Thyroid gland (tissue), 4 donors: Measurements from ENCODE around the gene CRYBG2. TPM values are rescaled to one million over a fixed set of nuclear protein-coding genes. Genes with fewer than 3 reads are reported as not detected.
"Not testable (repeated sequence)": the region's sequence is repeated elsewhere in the genome, so short reads cannot be mapped to it uniquely, and the experiment has no call there.

ENCODE experiments used
- DNase-seq, 2 donors: peaks; one replicate each; pipeline ENCODE4 v3.0.0-alpha.2; 2019
- H3K27ac ChIP-seq, 3 donors: fragments of 200-600 bp; sonication (generic); 1 replicate in 2 of 3; 2 replicates in 1 of 3; pipeline ENCODE4 v1.5.1; 2016 to 2019; ENCODE audit warnings: mild to moderate bottlenecking in 1 of 3, moderate library complexity in 1 of 3
- H3K27me3 ChIP-seq: fragments of 200-600 bp; sonication (generic); one replicate; pipeline ENCODE4 v1.5.1; 2019
- H3K36me3 ChIP-seq, 2 donors: fragments of 200-600 bp; sonication (generic); one replicate each; pipeline ENCODE4 v1.5.1; 2016 to 2019
- H3K4me1 ChIP-seq, 2 donors: fragments of 200-600 bp; sonication (generic); one replicate each; pipeline ENCODE4 v1.5.1; 2017 to 2019
- H3K4me3 ChIP-seq, 3 donors: fragments of 200-600 bp; sonication (generic); replicated peaks in 1 of 3; 1 replicate in 2 of 3; 2 replicates in 1 of 3; pipeline ENCODE4 v1.5.1; 2016; ENCODE audit warnings: mild to moderate bottlenecking in 1 of 3
- H3K9me3 ChIP-seq: fragments of 200-600 bp; sonication (generic); one replicate; pipeline ENCODE4 v1.5.1; 2017
- POLR2A ChIP-seq, 2 donors: fragments of 450-650 bp; IDR thresholded peaks; one replicate each; pipeline ENCODE4 v1.6.1; 2017; ENCODE audit warnings: antibody characterized with exemption in 2 of 2, mild to moderate bottlenecking in 2 of 2, moderate library complexity in 1 of 2
- WGBS, 2 donors: methylation state at CpG; one replicate each; pipeline ENCODE4 v1.1.5; 2017; 5-methylcytosine and 5-hydroxymethylcytosine counted together
- intact Hi-C: fragments of 100-400 bp; cut with DNase I; formaldehyde crosslinking; loops from one replicate; pipeline ENCODE4 v1.15.1; 2023
- total RNA-seq, 4 donors: library from RNA; depleted of rRNA; stranded (reverse); fragments of >200 nt; gene quantifications; one replicate each; pipeline ENCODE4 v1.2.3, GENCODE V29; 2016
- TF ChIP-seq, protein P1 (sequence below), 6 experiments: fragments of 200-600 bp in 3 of 6; fragments of 450-650 bp in 3 of 6; sonication (generic) in 3 of 6; IDR thresholded peaks; one replicate each; pipeline ENCODE4 v1.5.1; 2016 to 2019; ENCODE audit warnings: antibody characterized with exemption in 6 of 6, mild to moderate bottlenecking in 2 of 6, inconsistent platforms in 1 of 6, moderate library complexity in 1 of 6

The CRYBG2 gene
- total RNA-seq, 4 donors from 2014 or later, result not detected

DNA sequence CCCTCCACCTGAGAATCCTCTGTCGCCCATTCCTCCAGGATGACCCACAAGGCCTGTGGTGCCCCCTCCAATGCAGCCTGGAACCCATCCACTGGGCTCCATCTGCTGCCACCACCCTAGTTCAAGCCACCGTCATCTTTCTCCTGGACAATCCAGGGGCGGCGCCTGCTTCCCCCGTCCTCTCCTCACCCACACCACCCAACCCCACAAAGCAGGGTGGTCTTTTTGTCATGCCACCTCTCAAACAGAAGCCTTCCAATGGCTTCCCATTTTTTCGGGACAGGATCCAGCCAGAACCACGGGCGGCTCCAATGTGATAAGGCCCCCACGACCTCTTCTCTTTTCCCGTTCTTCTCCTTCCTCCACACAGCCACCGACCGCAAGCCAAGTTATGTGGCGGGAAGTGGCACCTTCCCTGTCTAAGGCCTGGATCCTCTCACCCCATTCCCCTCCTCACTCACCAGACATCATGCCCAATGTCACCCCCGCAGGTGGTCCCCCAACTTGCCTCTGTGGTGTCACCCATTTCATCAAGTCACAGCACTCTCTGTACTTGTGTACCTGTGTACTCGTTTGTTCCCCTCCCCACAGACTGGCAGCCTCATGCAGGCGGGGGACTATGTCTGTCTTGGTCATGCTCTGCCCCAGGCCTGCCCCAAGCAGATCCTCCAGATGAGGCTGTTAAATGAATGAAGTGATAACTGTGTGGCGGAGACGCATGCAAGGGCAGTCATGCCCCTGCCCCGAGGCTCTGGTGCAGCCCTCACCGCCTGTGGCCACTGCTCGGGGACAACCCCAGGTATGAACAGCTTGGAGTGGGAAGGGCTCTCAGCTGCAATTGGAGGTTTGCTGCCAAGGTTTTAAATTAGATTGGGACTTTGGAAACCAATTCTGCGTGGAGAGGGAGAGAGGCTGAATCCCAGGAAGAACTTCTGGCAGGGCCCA, 58.5 kb downstream of the CRYBG2 start:
- Histone ChIP-seq H3K27ac (no peak overlapping the region), H3K9me3 (no peaks in the 10 kb centered on the region), H3K27me3 (no peaks in the 10 kb centered on the region), H3K4me3 (no peak overlapping the region), H3K36me3 (no peaks in the 10 kb centered on the region), H3K4me1 (peaks cover 3 to 7% of the 10 kb centered on the region in 2 donors)
- no peak for DNase-seq
- TF ChIP-seq, protein P1, sequence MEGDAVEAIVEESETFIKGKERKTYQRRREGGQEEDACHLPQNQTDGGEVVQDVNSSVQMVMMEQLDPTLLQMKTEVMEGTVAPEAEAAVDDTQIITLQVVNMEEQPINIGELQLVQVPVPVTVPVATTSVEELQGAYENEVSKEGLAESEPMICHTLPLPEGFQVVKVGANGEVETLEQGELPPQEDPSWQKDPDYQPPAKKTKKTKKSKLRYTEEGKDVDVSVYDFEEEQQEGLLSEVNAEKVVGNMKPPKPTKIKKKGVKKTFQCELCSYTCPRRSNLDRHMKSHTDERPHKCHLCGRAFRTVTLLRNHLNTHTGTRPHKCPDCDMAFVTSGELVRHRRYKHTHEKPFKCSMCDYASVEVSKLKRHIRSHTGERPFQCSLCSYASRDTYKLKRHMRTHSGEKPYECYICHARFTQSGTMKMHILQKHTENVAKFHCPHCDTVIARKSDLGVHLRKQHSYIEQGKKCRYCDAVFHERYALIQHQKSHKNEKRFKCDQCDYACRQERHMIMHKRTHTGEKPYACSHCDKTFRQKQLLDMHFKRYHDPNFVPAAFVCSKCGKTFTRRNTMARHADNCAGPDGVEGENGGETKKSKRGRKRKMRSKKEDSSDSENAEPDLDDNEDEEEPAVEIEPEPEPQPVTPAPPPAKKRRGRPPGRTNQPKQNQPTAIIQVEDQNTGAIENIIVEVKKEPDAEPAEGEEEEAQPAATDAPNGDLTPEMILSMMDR (IDR thresholded peaks at IDR 0.05), result no peak
- TF ChIP-seq POLR2A (IDR thresholded peaks at IDR 0.05), result no peak
- 89 to 92% methylated on average over 19 to 22 of the region's 22 CpGs for WGBS, 2 donors
- intact Hi-C loops, result no loop called here

DNA sequence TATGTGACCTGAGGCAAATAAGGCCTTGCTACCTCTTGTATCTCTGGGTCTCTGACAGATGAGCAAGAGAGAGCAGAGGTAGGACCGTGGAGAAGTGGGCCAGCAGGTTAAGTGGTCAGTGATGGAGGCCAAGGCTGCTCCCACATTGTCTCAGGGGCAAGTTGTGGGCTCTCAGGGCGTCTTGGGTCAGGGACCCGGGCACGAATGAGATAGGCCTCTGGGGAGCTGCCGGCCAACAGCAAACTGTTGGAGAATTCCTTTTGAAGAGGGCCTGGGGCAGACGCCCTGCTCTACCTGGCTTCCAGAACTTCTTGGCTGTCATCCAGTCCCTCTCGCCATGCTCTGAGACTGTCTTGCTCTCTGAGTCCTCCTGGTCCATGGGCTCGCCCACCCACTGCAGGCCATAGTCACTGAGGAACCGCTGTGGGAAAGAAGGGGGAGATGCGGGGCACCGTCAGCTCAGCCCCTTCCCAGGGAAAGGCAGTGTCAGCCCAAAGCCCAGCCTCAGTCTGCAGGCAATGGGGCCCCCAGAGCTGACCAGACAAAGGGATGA, 59.9 kb downstream of the CRYBG2 start:
- Histone ChIP-seq H3K4me3 (no peak overlapping the region), H3K27ac (no peak overlapping the region), H3K36me3 (no peaks in the 10 kb centered on the region), H3K27me3 (no peaks in the 10 kb centered on the region), H3K4me1 (peaks cover 3 to 20% of the 10 kb centered on the region in 2 donors), H3K9me3 (no peaks in the 10 kb centered on the region)
- TF ChIP-seq, protein P1 (IDR thresholded peaks at IDR 0.05), result no peak
- no peak for TF ChIP-seq POLR2A (IDR thresholded peaks at IDR 0.05)
- intact Hi-C loops, result no loop called here
- 38 to 54% methylated on average over 7 to 10 of the region's 11 CpGs for WGBS, 2 donors
- peak; percentile 47 to 52 for DNase-seq

DNA sequence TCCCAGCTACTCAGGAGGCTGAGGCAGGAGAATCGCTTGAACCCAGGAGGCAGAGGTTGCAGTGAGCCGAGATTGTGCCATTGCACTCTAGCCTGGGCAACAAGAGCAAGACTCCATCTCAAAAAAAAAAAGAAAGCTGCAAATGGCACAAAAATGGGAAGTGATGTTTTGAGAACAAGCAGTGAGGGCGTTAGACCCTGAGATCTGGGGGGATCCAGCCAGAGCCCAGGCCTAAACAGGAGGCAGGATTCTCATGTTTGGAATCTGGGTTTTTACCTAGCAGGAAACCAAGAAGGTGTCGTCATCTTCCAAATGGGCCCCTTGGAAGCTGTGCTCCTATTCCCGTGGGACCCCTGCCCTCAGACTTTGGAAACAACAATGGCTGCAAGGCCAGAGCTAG, 61.2 kb downstream of the CRYBG2 start:
- WGBS, 2 donors, result 94 to 96% methylated on average over 5 of the region's 5 CpGs
- H3K9me3 ChIP-seq, DNase-seq, intact Hi-C loops, H3K36me3 ChIP-seq, H3K27ac ChIP-seq, H3K4me3 ChIP-seq, H3K27me3 ChIP-seq: not testable (repeated sequence)
- peaks cover 3 to 26% of the 10 kb centered on the region in 2 donors for H3K4me1 ChIP-seq

DNA sequence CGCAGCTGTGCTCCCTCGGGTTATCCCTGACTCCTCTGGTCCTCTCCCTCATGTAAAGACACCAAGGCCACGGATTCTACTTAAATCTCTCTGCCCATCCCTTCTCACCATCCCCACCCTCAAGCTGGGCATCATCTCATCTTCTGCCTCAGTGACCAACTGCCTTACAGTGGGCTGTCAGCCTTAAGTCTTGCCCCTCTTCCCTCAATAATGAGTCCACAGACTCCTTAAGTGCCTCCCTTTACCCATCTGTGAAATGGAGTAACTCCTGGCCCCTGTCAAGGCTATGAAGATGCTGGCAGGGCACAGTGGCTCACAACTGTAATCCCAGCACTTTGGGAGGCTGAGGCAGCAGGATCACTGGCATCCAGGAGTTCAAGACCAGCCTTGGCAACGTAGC, 62.0 kb downstream of the CRYBG2 start:
- no peaks in the 10 kb centered on the region for H3K36me3 ChIP-seq
- peaks cover 3 to 29% of the 10 kb centered on the region in 2 donors for H3K4me1 ChIP-seq
- no peaks in the 10 kb centered on the region for H3K27me3 ChIP-seq
- no peak for TF ChIP-seq POLR2A (IDR thresholded peaks at IDR 0.05)
- TF ChIP-seq, protein P1 (IDR thresholded peaks at IDR 0.05), result no peak
- no peak for DNase-seq
- intact Hi-C loops, result no loop called here
- H3K9me3 ChIP-seq, result no peaks in the 10 kb centered on the region
- WGBS, 2 donors, result 92 to 94% methylated on average over 4 of the region's 4 CpGs
- no peak overlapping the region for H3K27ac ChIP-seq
- H3K4me3 ChIP-seq, result no peak overlapping the region

- Histone ChIP-seq H3K4me3 (no peak overlapping the region), H3K27ac (peak overlapping the region in 2 of 3 donors; percentile 43 to 74), H3K36me3 (no peaks in the 10 kb centered on the region), H3K4me1 (peaks cover 3 to 29% of the 10 kb centered on the region in 2 donors), H3K27me3 (no peaks in the 10 kb centered on the region), H3K9me3 (no peaks in the 10 kb centered on the region)
- TF ChIP-seq, protein P1 (IDR thresholded peaks at IDR 0.05), result no peak
- no peak for TF ChIP-seq POLR2A (IDR thresholded peaks at IDR 0.05)
- intact Hi-C loops, result no loop called here
- no peak for DNase-seq
- 90 to 91% methylated on average over 2 to 3 of the region's 3 CpGs for whole genome bisulfite sequencing, 2 donors
These were observed 62.5 kb downstream of the CRYBG2 start for GRCh38 chr1:26291433-26291832.
